SK-N-SH treated with all-trans-retinoic acid at 6 μM for 48 hours (cell line): Measurements from ENCODE around the gene PCDHGA7.
A peak's percentile ranks its signal among the peaks of the same experiment; 100 is the strongest.

Experiments
- ATAC-seq: fragments of 200-7000 bp; cut with Tn5 transposase; 3 replicates; pipeline ENCODE4 v1.9.1; 2020; ENCODE audit warnings: mild to moderate bottlenecking, moderate library complexity
- BACH2 ChIP-seq: fragments of 250-450 bp; sonication (Bioruptor Pico); IDR thresholded peaks from 2 replicates; pipeline ENCODE4 v1.9.0; 2021; ENCODE audit warnings: mild to moderate bottlenecking, borderline replicate concordance
- CSDC2 ChIP-seq: fragments of 250-450 bp; sonication (Bioruptor Pico); IDR thresholded peaks from 2 replicates; pipeline ENCODE4 v1.5.0; 2020; ENCODE audit warnings: mild to moderate bottlenecking, moderate library complexity
- GLIS3 ChIP-seq: fragments of 250-450 bp; sonication (Bioruptor Pico); IDR thresholded peaks from 2 replicates; pipeline ENCODE4 v1.5.0; 2020; ENCODE audit warnings: mild to moderate bottlenecking, moderate library complexity
- ISL1 ChIP-seq: fragments of 250-450 bp; sonication (Bioruptor Pico); IDR thresholded peaks from 2 replicates; pipeline ENCODE4 v2.1.2; 2022; ENCODE audit warnings: mild to moderate bottlenecking, moderate library complexity
- PPARA ChIP-seq: fragments of 250-450 bp; sonication (Bioruptor Pico); IDR thresholded peaks from 2 replicates; pipeline ENCODE4 v1.5.0; 2020; ENCODE audit warnings: mild to moderate bottlenecking, borderline replicate concordance
- RARB ChIP-seq: fragments of 250-450 bp; sonication (Bioruptor Pico); IDR thresholded peaks from 2 replicates; pipeline ENCODE4 v1.8.0; 2021; ENCODE audit warnings: mild to moderate bottlenecking, moderate library complexity
- SNAI2 ChIP-seq: fragments of 250-450 bp; sonication (Bioruptor Pico); IDR thresholded peaks from 2 replicates; pipeline ENCODE4 v1.5.0; 2020; ENCODE audit warnings: mild to moderate bottlenecking, moderate library complexity
- TCF4 ChIP-seq: fragments of 250-450 bp; sonication (Bioruptor Pico); IDR thresholded peaks from 2 replicates; pipeline ENCODE4 v1.8.0; 2021; ENCODE audit warnings: mild to moderate bottlenecking, moderate library complexity, borderline replicate concordance
- TOX ChIP-seq: fragments of 250-450 bp; sonication (Bioruptor Pico); IDR thresholded peaks from 2 replicates; pipeline ENCODE4 v1.8.0; 2021; ENCODE audit warnings: mild to moderate bottlenecking, moderate library complexity, borderline replicate concordance
- ZC3H10 ChIP-seq: fragments of 250-450 bp; sonication (Bioruptor Pico); IDR thresholded peaks from 2 replicates; pipeline ENCODE4 v1.5.1; 2021; ENCODE audit warnings: mild to moderate bottlenecking, moderate library complexity
- ZFP3 ChIP-seq: fragments of 250-450 bp; sonication (Bioruptor Pico); IDR thresholded peaks from 2 replicates; pipeline ENCODE4 v1.5.0; 2020; ENCODE audit warnings: mild to moderate bottlenecking, moderate library complexity
- ZFP30 ChIP-seq: fragments of 450-650 bp; formaldehyde crosslinking; IDR thresholded peaks from 2 replicates; pipeline ENCODE4 v1.5.0; 2022; ENCODE audit warnings: mild to moderate bottlenecking, moderate library complexity
- ZNF565 ChIP-seq: fragments of 450-650 bp; formaldehyde crosslinking; conservative IDR thresholded peaks from 2 replicates; pipeline ENCODE4 v1.5.0; 2020; ENCODE audit warnings: low read depth, mild to moderate bottlenecking, moderate library complexity
- ZNF70 ChIP-seq: fragments of 450-650 bp; formaldehyde crosslinking; IDR thresholded peaks from 2 replicates; pipeline ENCODE4 v1.5.0; 2020; ENCODE audit warnings: mild to moderate bottlenecking, moderate library complexity
- ZNF8 ChIP-seq: fragments of 450-650 bp; formaldehyde crosslinking; IDR thresholded peaks from 2 replicates; pipeline ENCODE4 v1.5.0; 2020; ENCODE audit warnings: mild to moderate bottlenecking, moderate library complexity
- TF ChIP-seq, protein P1 (sequence below): fragments of 250-450 bp; sonication (Bioruptor Pico); IDR thresholded peaks from 2 replicates; pipeline ENCODE4 v1.8.0; 2021; ENCODE audit warnings: low read depth, mild to moderate bottlenecking, moderate library complexity, borderline replicate concordance
- TF ChIP-seq, protein P2 (sequence below): fragments of 250-450 bp; sonication (Bioruptor Pico); IDR thresholded peaks from 2 replicates; pipeline ENCODE4 v1.8.0; 2020; ENCODE audit warnings: mild to moderate bottlenecking, moderate library complexity, borderline replicate concordance
- TF ChIP-seq, protein P3 (sequence below): fragments of 250-450 bp; sonication (Bioruptor Pico); IDR thresholded peaks from 2 replicates; pipeline ENCODE4 v1.5.1; 2020; ENCODE audit warnings: low read depth, mild to moderate bottlenecking, moderate library complexity
- TF ChIP-seq, protein P4 (sequence below): fragments of 250-450 bp; sonication (Bioruptor Pico); IDR thresholded peaks from 2 replicates; pipeline ENCODE4 v1.5.0; 2020; ENCODE audit warnings: mild to moderate bottlenecking, moderate library complexity

PCDHGA7 gene

DNA sequence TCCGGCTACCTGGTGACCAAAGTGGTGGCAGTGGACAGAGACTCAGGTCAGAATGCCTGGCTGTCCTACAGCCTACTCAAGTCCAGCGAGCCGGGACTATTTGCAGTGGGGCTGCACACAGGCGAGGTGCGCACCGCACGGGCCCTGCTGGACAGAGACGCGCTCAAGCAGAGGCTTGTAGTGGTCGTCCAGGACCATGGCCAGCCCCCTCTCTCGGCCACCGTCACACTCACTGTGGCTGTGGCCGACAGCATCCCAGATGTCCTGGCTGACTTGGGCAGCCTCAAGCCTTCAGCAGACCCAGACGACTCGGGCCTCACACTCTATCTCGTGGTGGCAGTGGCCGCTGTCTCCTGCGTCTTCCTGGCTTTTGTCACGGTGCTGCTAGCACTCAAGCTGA lies 25.6 kb upstream of the PCDHGA7 start (continued):
- TF ChIP-seq, protein P1, sequence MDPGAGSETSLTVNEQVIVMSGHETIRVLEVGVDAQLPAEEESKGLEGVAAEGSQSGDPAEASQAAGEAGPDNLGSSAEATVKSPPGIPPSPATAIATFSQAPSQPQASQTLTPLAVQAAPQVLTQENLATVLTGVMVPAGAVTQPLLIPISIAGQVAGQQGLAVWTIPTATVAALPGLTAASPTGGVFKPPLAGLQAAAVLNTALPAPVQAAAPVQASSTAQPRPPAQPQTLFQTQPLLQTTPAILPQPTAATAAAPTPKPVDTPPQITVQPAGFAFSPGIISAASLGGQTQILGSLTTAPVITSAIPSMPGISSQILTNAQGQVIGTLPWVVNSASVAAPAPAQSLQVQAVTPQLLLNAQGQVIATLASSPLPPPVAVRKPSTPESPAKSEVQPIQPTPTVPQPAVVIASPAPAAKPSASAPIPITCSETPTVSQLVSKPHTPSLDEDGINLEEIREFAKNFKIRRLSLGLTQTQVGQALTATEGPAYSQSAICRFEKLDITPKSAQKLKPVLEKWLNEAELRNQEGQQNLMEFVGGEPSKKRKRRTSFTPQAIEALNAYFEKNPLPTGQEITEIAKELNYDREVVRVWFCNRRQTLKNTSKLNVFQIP (CRISPR knock-in tag): no peak

DNA sequence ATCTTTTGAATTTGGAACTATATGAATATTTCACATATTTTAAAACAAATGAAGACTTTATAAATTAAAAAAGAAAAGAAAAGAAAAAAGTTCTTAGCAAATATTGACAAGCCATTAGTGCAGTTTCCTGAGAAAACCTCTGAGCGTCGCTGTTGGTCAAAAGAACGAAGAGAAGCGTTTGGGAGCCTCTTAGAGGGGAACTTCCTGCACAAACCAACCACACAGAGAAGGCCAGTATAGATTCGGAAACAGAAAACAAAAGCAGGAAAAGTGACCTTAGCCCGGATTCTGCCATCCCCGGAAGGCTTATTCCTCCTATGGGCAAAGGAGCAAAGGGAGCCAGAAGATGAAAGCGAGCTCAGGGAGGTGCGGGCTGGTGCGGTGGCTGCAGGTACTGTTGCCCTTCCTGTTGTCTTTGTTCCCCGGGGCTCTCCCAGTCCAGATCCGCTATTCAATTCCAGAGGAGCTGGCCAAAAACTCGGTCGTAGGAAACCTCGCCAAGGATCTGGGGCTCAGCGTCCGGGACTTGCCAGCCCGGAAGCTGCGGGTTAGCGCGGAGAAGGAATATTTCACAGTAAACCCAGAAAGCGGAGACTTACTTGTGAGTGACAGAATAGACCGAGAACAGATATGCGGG lies 22.6 kb upstream of the PCDHGA7 start, which contains the start of gene PCDHGB2:
Gene PCDHGB2, plus strand, starts transcription at position 205 of the 637 bp plus-strand sequence. Its CDS starts 142 bp downstream, at position 347.
- peak; percentile 58 for ATAC-seq
- TF ChIP-seq ZC3H10 (CRISPR knock-in tag) (no peak), TOX (CRISPR knock-in tag) (no peak)

DNA sequence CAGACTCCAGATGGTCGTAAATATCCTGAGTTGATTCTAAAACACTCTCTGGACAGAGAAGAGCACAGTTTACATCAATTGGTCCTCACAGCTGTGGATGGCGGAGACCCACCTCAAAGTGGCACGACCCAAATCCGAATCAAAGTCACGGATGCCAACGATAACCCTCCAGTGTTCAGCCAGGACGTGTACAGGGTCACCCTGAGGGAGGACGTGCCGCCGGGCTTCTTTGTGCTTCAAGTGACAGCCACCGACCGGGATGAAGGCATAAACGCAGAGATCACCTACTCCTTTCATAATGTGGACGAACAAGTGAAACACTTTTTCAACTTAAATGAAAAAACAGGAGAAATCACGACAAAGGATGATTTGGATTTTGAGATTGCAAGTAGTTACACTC lies 21.9 kb upstream of the PCDHGA7 start:
- ATAC-seq: no peak
- TF ChIP-seq ZC3H10 (CRISPR knock-in tag): no peak
- no peak for TF ChIP-seq PPARA (CRISPR knock-in tag)
- no peak for TF ChIP-seq ZFP3 (CRISPR knock-in tag)
- TF ChIP-seq, protein P2, sequence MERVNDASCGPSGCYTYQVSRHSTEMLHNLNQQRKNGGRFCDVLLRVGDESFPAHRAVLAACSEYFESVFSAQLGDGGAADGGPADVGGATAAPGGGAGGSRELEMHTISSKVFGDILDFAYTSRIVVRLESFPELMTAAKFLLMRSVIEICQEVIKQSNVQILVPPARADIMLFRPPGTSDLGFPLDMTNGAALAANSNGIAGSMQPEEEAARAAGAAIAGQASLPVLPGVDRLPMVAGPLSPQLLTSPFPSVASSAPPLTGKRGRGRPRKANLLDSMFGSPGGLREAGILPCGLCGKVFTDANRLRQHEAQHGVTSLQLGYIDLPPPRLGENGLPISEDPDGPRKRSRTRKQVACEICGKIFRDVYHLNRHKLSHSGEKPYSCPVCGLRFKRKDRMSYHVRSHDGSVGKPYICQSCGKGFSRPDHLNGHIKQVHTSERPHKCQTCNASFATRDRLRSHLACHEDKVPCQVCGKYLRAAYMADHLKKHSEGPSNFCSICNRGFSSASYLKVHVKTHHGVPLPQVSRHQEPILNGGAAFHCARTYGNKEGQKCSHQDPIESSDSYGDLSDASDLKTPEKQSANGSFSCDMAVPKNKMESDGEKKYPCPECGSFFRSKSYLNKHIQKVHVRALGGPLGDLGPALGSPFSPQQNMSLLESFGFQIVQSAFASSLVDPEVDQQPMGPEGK (CRISPR knock-in tag): no peak
- TF ChIP-seq GLIS3: no peak
- TF ChIP-seq SNAI2 (CRISPR knock-in tag): no peak
- no peak for TF ChIP-seq ZNF70 (CRISPR knock-in tag)
- TF ChIP-seq CSDC2 (CRISPR knock-in tag): no peak
- no peak for TF ChIP-seq ISL1 (CRISPR knock-in tag)
- TF ChIP-seq RARB (CRISPR knock-in tag): no peak

DNA sequence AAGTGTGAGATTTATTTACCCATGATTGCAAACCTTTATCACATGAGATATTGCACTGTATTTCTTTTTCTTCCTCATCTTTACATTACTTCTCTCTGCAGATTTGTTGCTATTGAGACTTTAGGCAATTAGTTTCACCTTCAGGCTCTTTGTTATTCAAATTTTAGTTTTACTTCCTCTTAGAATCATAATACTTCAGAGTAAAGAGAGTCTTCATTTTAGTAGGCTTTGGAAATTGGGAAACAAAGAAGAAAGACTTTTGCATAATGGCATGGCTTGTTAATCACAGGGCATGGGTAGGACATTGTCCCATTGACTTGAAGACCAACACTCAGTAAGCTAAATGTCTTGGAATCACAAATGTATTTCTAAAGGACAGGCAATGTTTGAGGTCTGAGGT lies 19.8 kb upstream of the PCDHGA7 start:
- TF ChIP-seq CSDC2 (CRISPR knock-in tag) (no peak), ZNF8 (CRISPR knock-in tag) (no peak), TOX (CRISPR knock-in tag) (no peak), GLIS3 (no peak), SNAI2 (CRISPR knock-in tag) (no peak), TCF4 (no peak), ZNF70 (CRISPR knock-in tag) (no peak), RARB (CRISPR knock-in tag) (no peak), ZC3H10 (CRISPR knock-in tag) (no peak), ZFP3 (CRISPR knock-in tag) (no peak), ZFP30 (CRISPR knock-in tag) (no peak), ZNF565 (CRISPR knock-in tag) (no peak), ISL1 (CRISPR knock-in tag) (no peak), BACH2 (CRISPR knock-in tag) (no peak)
- TF ChIP-seq, protein P3, sequence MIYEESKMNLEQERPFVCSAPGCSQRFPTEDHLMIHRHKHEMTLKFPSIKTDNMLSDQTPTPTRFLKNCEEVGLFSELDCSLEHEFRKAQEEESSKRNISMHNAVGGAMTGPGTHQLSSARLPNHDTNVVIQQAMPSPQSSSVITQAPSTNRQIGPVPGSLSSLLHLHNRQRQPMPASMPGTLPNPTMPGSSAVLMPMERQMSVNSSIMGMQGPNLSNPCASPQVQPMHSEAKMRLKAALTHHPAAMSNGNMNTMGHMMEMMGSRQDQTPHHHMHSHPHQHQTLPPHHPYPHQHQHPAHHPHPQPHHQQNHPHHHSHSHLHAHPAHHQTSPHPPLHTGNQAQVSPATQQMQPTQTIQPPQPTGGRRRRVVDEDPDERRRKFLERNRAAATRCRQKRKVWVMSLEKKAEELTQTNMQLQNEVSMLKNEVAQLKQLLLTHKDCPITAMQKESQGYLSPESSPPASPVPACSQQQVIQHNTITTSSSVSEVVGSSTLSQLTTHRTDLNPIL (CRISPR knock-in tag): no peak
- TF ChIP-seq, protein P4, sequence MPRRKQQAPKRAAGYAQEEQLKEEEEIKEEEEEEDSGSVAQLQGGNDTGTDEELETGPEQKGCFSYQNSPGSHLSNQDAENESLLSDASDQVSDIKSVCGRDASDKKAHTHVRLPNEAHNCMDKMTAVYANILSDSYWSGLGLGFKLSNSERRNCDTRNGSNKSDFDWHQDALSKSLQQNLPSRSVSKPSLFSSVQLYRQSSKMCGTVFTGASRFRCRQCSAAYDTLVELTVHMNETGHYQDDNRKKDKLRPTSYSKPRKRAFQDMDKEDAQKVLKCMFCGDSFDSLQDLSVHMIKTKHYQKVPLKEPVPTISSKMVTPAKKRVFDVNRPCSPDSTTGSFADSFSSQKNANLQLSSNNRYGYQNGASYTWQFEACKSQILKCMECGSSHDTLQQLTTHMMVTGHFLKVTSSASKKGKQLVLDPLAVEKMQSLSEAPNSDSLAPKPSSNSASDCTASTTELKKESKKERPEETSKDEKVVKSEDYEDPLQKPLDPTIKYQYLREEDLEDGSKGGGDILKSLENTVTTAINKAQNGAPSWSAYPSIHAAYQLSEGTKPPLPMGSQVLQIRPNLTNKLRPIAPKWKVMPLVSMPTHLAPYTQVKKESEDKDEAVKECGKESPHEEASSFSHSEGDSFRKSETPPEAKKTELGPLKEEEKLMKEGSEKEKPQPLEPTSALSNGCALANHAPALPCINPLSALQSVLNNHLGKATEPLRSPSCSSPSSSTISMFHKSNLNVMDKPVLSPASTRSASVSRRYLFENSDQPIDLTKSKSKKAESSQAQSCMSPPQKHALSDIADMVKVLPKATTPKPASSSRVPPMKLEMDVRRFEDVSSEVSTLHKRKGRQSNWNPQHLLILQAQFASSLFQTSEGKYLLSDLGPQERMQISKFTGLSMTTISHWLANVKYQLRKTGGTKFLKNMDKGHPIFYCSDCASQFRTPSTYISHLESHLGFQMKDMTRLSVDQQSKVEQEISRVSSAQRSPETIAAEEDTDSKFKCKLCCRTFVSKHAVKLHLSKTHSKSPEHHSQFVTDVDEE (CRISPR knock-in tag): no peak
- TF ChIP-seq, protein P1 (CRISPR knock-in tag): no peak
- TF ChIP-seq, all 23 proteins: peak for 0

More for the DNA sequence above, 19.8 kb upstream of the PCDHGA7 start:
- no peak for ATAC-seq
